HG03521 (cell line): ENCODE measurements around the gene TAF8.

Experiments
- ATAC-seq: cut with Tn5 transposase; IDR thresholded peaks from one replicate; pipeline ENCODE4 v1.9.1; 2021; ENCODE audit warnings: mild to moderate bottlenecking, moderate library complexity; ENCODE audit not compliant: unreplicated experiment

TAF8 gene

GRCh38 chr6:42120895-42121865 lies 70.9 kb downstream of the TAF8 start:
- ATAC-seq = no peak

- ATAC-seq = no peak
Measured at GRCh38 chr6:42123379-42124103, 73.2 kb downstream of the TAF8 start.

GRCh38 chr6:42124223-42124836 lies 74.0 kb downstream of the TAF8 start:
- ATAC-seq = no peak

- no peak for ATAC-seq
Measured at GRCh38 chr6:42125231-42125630, 74.9 kb downstream of the TAF8 start.

GRCh38 chr6:42125663-42126062 lies 75.3 kb downstream of the TAF8 start:
- ATAC-seq = no peak

GRCh38 chr6:42128460-42129359 lies 78.4 kb downstream of the TAF8 start:
- ATAC-seq = no peak

GRCh38 chr6:42129360-42129676 lies 79.0 kb downstream of the TAF8 start:
- ATAC-seq = no peak

- no peak for ATAC-seq
Measured at GRCh38 chr6:42131531-42131930, 81.2 kb downstream of the TAF8 start.

GRCh38 chr6:42133926-42134325 lies 83.6 kb downstream of the TAF8 start:
- no peak for ATAC-seq

- ATAC-seq = no peak
Measured at GRCh38 chr6:42135161-42135560, 84.8 kb downstream of the TAF8 start.

GRCh38 chr6:42135722-42136121 lies 85.4 kb downstream of the TAF8 start:
- no peak for ATAC-seq

GRCh38 chr6:42136508-42137193 lies 86.3 kb downstream of the TAF8 start:
- ATAC-seq = no peak
